Hepatocyte (in vitro differentiated cells): ENCODE data around the gene HCAR3.
"Not testable (repeated sequence)": the region's sequence is repeated elsewhere in the genome, so short reads cannot be mapped to it uniquely, and the experiment has no call there.

ENCODE experiments used
- CTCF ChIP-seq: fragments of 200-600 bp; sonication (generic); IDR thresholded peaks from 2 replicates; pipeline ENCODE4 v1.5.1; 2016; ENCODE audit warnings: antibody characterized with exemption, mild to moderate bottlenecking; ENCODE audit not compliant: poor library complexity
- EZH2 ChIP-seq: fragments of 200-600 bp; sonication (generic); IDR thresholded peaks from 2 replicates; pipeline ENCODE4 v1.6.1; 2016; ENCODE audit warnings: antibody characterized with exemption, mild to moderate bottlenecking, borderline replicate concordance
- EZH2phosphoT487 ChIP-seq: fragments of 200-600 bp; sonication (generic); IDR thresholded peaks from one replicate; pipeline ENCODE4 v1.6.1; 2018; ENCODE audit warnings: antibody characterized with exemption, mild to moderate bottlenecking, low read depth, moderate library complexity; ENCODE audit not compliant: unreplicated experiment, severe bottlenecking

DNA sequence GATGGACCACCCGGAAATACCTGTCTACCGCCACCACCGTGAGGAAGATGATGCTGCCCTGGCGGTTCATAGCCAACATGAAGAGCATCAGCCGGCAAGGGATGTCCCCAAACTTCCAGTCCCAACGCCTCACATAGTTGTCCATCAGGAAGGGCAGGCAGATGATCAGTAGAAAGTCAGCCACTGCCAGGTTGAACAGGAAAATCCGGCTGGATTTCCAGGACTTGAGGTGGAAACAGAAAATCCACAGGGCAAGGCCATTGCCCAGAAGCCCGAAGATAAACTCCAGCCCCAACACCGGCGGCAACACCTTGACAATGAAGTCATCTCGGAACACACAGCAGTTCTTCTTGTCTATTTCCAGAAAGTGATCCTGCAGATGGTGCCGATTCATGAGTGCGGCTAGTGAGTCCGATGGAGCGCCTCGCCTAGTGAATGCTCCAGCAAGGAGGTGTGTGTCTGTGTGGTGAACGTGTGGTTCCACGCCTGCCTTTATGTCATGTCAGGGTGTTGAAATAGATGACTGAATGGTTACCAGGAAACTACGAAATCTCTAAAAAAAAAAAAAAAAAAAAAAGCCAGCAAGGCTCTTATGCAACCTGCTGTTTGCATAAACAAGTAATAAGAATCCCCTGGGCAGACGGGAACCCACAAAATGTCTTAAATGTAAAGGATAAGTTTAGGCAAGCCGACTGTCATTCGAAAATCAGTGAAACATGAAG lies 13.6 kb downstream of the HCAR3 start, which contains the start of gene HCAR2:
- TF ChIP-seq CTCF, EZH2, EZH2phosphoT487: not testable (repeated sequence)
